SK-MEL-5 (cell line): Measurements from ENCODE around the gene RPRML. TPM values are rescaled to one million over a fixed set of nuclear protein-coding genes. Genes with fewer than 3 reads are reported as not detected.

ENCODE experiments used
- DNase-seq: peaks from one replicate; pipeline ENCODE4 v3.0.0-alpha.2; 2016; ENCODE audit warnings: low read depth, low spot score
- in situ Hi-C: cut with HindIII; loops from 2 replicates; pipeline ENCODE4 v1.10.0; 2016; ENCODE audit warnings: low sequenced_read_pairs, high pct_unique_total_duplicates, low pct_unique_long_range_greater_than_20kb
- small RNA-seq, 2 experiments: library from RNA; depleted of rRNA; stranded (forward); fragments of <200 nt; gene quantifications; one replicate each; pipeline ENCODE3, GENCODE V24; 2014
- total RNA-seq: library from RNA; depleted of rRNA; stranded (reverse); fragments of >200 nt; shearing (Covaris generic); gene quantifications from 2 replicates; pipeline ENCODE4 v1.2.3, GENCODE V29; 2014; rRNA removed

Gene RPRML
- total RNA-seq, 1 experiment from 2014 or later = not detected

GRCh38 chr17:46928467-46929261 lies 50.4 kb downstream of the RPRML start:
- in situ Hi-C loops = no loop called here

More at GRCh38 chr17:46928467-46929261, 50.4 kb downstream of the RPRML start:
- DNase-seq = no peak

Small RNA genes within 50 kb of the gene (small RNA-seq; reads per million reads assigned to genes)
- gene MIR5089 = 0 reads per million in 2 experiments

Other genes starting within 250 kb of the RPRML start
- gene WNT3, start 160.6 kb downstream of the RPRML start, total RNA-seq = 0.77 and 1.1 TPM in 2 replicates
- gene WNT9B, start 127.7 kb downstream of the RPRML start, total RNA-seq = not detected in 2 replicates
- gene GOSR2, start 56.1 kb downstream of the RPRML start, total RNA-seq = 47.7 and 53.8 TPM in 2 replicates
- 106 and 130 TPM in 2 replicates for gene CDC27, start 210.0 kb upstream of the RPRML start, total RNA-seq
- not detected in 2 replicates for gene MYL4, start 230.1 kb upstream of the RPRML start, total RNA-seq